ENCODE results near the gene BCAM. TPM values are rescaled to one million over a fixed set of nuclear protein-coding genes. Genes with fewer than 3 reads are reported as not detected.

Gene BCAM
- total RNA-seq, 4 donors from 2014 or later: 37.0 to 55.0 (median 43.0) TPM

- DNase-seq (ENCODE audit: low spot score) (no peak), ATAC-seq (ENCODE audit: low FRiP score) (no peak)
- TF ChIP-seq CTCF (IDR thresholded peaks at IDR 0.05): no peak
Measured at GRCh38 chr19:44813070-44813840, 4.4 kb downstream of the BCAM start.

GRCh38 chr19:44813841-44814470, 5.1 kb downstream of the BCAM start:
- TF ChIP-seq CTCF (IDR thresholded peaks at IDR 0.05): no peak
- DNase-seq (ENCODE audit: low spot score): no peak
- ATAC-seq (ENCODE audit: low FRiP score): no peak

- ATAC-seq (ENCODE audit: low FRiP score) (no peak), DNase-seq (ENCODE audit: low spot score) (no peak)
- TF ChIP-seq CTCF (IDR thresholded peaks at IDR 0.05): no peak
Measured at GRCh38 chr19:44814517-44814916, 5.6 kb downstream of the BCAM start.

- DNase-seq (ENCODE audit: low spot score): no peak
- no peak for TF ChIP-seq CTCF (IDR thresholded peaks at IDR 0.05)
- no peak for ATAC-seq (ENCODE audit: low FRiP score)
Measured at GRCh38 chr19:44816301-44816700, 7.4 kb downstream of the BCAM start.

- TF ChIP-seq CTCF (IDR thresholded peaks at IDR 0.05): no peak
- ATAC-seq (ENCODE audit: low FRiP score): no peak
- DNase-seq (ENCODE audit: low spot score): no peak
Measured at GRCh38 chr19:44817725-44818465, 9.0 kb downstream of the BCAM start.

- ATAC-seq (ENCODE audit: low FRiP score) (no peak), DNase-seq (ENCODE audit: low spot score) (no peak)
- no peak for TF ChIP-seq CTCF (IDR thresholded peaks at IDR 0.05)
Measured at GRCh38 chr19:44818466-44819031, 9.6 kb downstream of the BCAM start.

All from omental fat pad (tissue), 4 donors.